ENCODE measurements around the gene INO80B. TPM values are rescaled to one million over a fixed set of nuclear protein-coding genes. Genes with fewer than 3 reads are reported as not detected.
A peak's percentile ranks its signal among the peaks of the same experiment; 100 is the strongest.

The INO80B gene
- 41.7 and 48.4 TPM in 2 replicates for polyA plus RNA-seq (2012; rRNA removed)
- 20.6 and 28.3 TPM in 2 replicates for polyA plus RNA-seq (2012; cell fraction: cytosol; rRNA removed)
- polyA plus RNA-seq (2012; cell fraction: nucleus; rRNA removed) = 259 and 308 TPM in 2 replicates

DNA sequence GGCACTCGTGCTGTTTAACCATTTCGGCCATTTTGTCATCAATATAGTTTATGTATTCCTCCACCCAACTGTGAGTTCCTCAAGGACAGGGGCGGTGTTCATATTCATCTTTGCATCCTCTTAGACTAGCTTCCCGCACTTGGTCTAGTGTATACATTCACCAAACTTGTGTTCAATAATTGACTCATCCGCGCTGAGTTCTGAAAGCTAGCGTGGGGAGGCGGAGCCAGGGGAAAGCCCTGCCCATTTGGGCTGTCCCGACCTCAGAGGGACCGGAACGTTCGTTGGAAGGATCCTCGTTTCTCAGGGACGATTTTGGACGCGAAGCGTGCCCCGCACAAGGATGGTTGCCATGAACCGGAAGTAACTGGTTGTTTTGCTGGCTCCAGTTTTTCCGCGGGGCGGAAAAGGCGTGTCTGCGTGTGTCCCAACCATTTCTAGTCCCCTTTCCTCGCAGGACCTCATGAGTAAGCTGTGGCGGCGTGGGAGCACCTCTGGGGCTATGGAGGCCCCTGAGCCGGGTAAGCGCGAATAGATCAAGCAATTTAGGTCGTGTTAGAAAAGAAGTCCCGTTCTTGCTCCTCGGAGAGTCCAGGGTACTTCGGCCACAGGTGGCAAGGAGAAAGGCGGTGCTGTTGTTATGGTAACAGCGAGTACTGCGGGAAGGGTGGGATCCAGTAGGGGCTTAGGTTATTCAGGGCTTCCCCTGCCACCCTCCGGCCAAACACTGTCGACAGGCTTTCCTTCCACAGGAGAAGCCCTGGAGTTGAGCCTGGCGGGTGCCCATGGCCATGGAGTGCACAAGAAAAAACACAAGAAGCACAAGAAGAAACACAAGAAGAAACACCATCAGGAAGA is at the start of gene INO80B:
Gene INO80B (plus strand): TSS at position 434 of the 858 bp plus-strand sequence. CDS start 30 bp downstream, at position 464.
- Histone ChIP-seq H3K27me3 (ENCODE audit: insufficient read depth) (no peaks in the 10 kb centered on the region), H2AFZ (ENCODE audit: low read depth) (peak within 1 kb of the TSS; percentile 82), H3K4me2 (peak within 1 kb of the TSS; percentile 95), H3F3A (replicated peaks; ENCODE audit: insufficient read depth) (peaks cover 7% of the 10 kb centered on the region), H3K36me3 (replicated peaks in 1 of 2; ENCODE audit: control insufficient read depth in 1 of 2, insufficient read depth in 2 of 2, low read length in 1 of 2) (peaks cover 0 to 6% of the 10 kb centered on the region in 2 experiments), H3K4me1 (ENCODE audit: control insufficient read depth in 1 of 2, insufficient read depth in 2 of 2, low read depth in 1 of 2, low read length in 1 of 2) (peaks cover 14 to 26% of the 10 kb centered on the region in 2 experiments; a peak in 3 of 4 replicates), H4K20me1 (ENCODE audit: insufficient read depth) (no peaks in the 10 kb centered on the region), H3K27ac (ENCODE audit: low read depth in 2 of 2, low read length in 1 of 2) (peak within 1 kb of the TSS; percentile 33 to 77; a peak in 3 of 4 replicates), H3K9ac (peak within 1 kb of the TSS; percentile 74), H3K79me2 (ENCODE audit: insufficient read depth) (peaks cover 29% of the 10 kb centered on the region), H3K4me3 (ENCODE audit: low read depth in 2 of 2, low read length in 1 of 2) (peak within 1 kb of the TSS; percentile 88), H3K9me2 (no peaks in the 10 kb centered on the region), H3K9me3 (no peaks in the 10 kb centered on the region)
- WGBS (ENCODE audit: low lambda C conversion rate) = 1% methylated on average over 19 of the region's 40 CpGs
- peak; percentile 81 for DNase-seq
- ChIA-PET POLR2A (interaction anchor here (0.5 to 2.8 kb wide), 8 partner anchors 15 to 99 kb away, joined by 3 to 17 read pairs (median 5); partner anchors contain the start of genes C2orf81, CCDC142, LOXL3 and MRPL53), CTCF (interaction anchor here (1.0 to 3.0 kb wide), 8 partner anchors 10 to 205 kb away, joined by 3 to 10 read pairs (median 6); partner anchors contain the start of genes MOGS and PCGF1)
- no peak for TF ChIP-seq FOXJ3 (CRISPR knock-in tag; IDR thresholded peaks at IDR 0.05)
- peak; percentile 99 for TF ChIP-seq GABPA (IDR thresholded peaks at IDR 0.05; ENCODE audit: low read depth)
- TF ChIP-seq FOSL2 (IDR thresholded peaks at IDR 0.05; ENCODE audit: borderline replicate concordance, low read depth) = no peak
- TF ChIP-seq RCOR1 (IDR thresholded peaks at IDR 0.05; ENCODE audit: low read length) = no peak; the same call in 1 of the 2 replicates
- TF ChIP-seq, protein P1, sequence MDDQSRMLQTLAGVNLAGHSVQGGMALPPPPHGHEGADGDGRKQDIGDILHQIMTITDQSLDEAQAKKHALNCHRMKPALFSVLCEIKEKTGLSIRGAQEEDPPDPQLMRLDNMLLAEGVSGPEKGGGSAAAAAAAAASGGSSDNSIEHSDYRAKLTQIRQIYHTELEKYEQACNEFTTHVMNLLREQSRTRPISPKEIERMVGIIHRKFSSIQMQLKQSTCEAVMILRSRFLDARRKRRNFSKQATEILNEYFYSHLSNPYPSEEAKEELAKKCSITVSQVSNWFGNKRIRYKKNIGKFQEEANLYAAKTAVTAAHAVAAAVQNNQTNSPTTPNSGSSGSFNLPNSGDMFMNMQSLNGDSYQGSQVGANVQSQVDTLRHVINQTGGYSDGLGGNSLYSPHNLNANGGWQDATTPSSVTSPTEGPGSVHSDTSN (IDR thresholded peaks at IDR 0.05) = peak; percentile 47; the same call in 1 of the 2 replicates
- peak; percentile 10; the same call in 1 of the 2 replicates for TF ChIP-seq NFIC (IDR thresholded peaks at IDR 0.05; ENCODE audit: borderline replicate concordance)
- TF ChIP-seq, protein P2, sequence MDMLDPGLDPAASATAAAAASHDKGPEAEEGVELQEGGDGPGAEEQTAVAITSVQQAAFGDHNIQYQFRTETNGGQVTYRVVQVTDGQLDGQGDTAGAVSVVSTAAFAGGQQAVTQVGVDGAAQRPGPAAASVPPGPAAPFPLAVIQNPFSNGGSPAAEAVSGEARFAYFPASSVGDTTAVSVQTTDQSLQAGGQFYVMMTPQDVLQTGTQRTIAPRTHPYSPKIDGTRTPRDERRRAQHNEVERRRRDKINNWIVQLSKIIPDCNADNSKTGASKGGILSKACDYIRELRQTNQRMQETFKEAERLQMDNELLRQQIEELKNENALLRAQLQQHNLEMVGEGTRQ (IDR thresholded peaks at IDR 0.05; ENCODE audit: borderline replicate concordance, low read depth, low read length) = 0 out of 2 replicates have a peak, but pooled peaks have one; percentile 10
- TF ChIP-seq JUND (IDR thresholded peaks at IDR 0.05) = peak; percentile 5; the same call in 1 of the 2 replicates
- TF ChIP-seq TAF1 (IDR thresholded peaks at IDR 0.05; ENCODE audit: borderline replicate concordance, low read depth, low read length) = peak; percentile 69; the same call in 1 of the 2 replicates
- TF ChIP-seq SIN3A (IDR thresholded peaks at IDR 0.05; ENCODE audit: borderline replicate concordance, low read depth, low read length) = peak; percentile 96; the same call in 1 of the 2 replicates
- no peak for TF ChIP-seq NRF1 (IDR thresholded peaks at IDR 0.05; ENCODE audit: low read depth, low read length)
- TF ChIP-seq SMC3 (IDR thresholded peaks at IDR 0.05; ENCODE audit: low read depth, low read length) = peak; percentile 29; the same call in 1 of the 2 replicates
- TF ChIP-seq RAD21 (IDR thresholded peaks at IDR 0.05; ENCODE audit: low read length) = no peak; the same call in 1 of the 2 replicates
- no peak for TF ChIP-seq FOXM1 (IDR thresholded peaks at IDR 0.05; ENCODE audit: low read depth)
- peak; percentile 99 for TF ChIP-seq MXI1 (IDR thresholded peaks at IDR 0.05; ENCODE audit: low read depth, low read length)
- peak; percentile 91 for TF ChIP-seq CHD2 (IDR thresholded peaks at IDR 0.05; ENCODE audit: low read length, partially characterized antibody)
- TF ChIP-seq, protein P3, sequence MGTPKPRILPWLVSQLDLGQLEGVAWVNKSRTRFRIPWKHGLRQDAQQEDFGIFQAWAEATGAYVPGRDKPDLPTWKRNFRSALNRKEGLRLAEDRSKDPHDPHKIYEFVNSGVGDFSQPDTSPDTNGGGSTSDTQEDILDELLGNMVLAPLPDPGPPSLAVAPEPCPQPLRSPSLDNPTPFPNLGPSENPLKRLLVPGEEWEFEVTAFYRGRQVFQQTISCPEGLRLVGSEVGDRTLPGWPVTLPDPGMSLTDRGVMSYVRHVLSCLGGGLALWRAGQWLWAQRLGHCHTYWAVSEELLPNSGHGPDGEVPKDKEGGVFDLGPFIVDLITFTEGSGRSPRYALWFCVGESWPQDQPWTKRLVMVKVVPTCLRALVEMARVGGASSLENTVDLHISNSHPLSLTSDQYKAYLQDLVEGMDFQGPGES (IDR thresholded peaks at IDR 0.05; ENCODE audit: low read depth, low read length) = no peak
- TF ChIP-seq, protein P4, sequence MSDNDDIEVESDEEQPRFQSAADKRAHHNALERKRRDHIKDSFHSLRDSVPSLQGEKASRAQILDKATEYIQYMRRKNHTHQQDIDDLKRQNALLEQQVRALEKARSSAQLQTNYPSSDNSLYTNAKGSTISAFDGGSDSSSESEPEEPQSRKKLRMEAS (IDR thresholded peaks at IDR 0.05; ENCODE audit: low read depth) = peak; percentile 86
- TF ChIP-seq, protein P5, sequence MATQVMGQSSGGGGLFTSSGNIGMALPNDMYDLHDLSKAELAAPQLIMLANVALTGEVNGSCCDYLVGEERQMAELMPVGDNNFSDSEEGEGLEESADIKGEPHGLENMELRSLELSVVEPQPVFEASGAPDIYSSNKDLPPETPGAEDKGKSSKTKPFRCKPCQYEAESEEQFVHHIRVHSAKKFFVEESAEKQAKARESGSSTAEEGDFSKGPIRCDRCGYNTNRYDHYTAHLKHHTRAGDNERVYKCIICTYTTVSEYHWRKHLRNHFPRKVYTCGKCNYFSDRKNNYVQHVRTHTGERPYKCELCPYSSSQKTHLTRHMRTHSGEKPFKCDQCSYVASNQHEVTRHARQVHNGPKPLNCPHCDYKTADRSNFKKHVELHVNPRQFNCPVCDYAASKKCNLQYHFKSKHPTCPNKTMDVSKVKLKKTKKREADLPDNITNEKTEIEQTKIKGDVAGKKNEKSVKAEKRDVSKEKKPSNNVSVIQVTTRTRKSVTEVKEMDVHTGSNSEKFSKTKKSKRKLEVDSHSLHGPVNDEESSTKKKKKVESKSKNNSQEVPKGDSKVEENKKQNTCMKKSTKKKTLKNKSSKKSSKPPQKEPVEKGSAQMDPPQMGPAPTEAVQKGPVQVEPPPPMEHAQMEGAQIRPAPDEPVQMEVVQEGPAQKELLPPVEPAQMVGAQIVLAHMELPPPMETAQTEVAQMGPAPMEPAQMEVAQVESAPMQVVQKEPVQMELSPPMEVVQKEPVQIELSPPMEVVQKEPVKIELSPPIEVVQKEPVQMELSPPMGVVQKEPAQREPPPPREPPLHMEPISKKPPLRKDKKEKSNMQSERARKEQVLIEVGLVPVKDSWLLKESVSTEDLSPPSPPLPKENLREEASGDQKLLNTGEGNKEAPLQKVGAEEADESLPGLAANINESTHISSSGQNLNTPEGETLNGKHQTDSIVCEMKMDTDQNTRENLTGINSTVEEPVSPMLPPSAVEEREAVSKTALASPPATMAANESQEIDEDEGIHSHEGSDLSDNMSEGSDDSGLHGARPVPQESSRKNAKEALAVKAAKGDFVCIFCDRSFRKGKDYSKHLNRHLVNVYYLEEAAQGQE (IDR thresholded peaks at IDR 0.05; ENCODE audit: low read depth, low read length) = no peak
- TF ChIP-seq, protein P6, sequence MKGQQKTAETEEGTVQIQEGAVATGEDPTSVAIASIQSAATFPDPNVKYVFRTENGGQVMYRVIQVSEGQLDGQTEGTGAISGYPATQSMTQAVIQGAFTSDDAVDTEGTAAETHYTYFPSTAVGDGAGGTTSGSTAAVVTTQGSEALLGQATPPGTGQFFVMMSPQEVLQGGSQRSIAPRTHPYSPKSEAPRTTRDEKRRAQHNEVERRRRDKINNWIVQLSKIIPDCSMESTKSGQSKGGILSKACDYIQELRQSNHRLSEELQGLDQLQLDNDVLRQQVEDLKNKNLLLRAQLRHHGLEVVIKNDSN (IDR thresholded peaks at IDR 0.05; ENCODE audit: borderline replicate concordance, low read depth) = peak; percentile 36; the same call in 1 of the 2 replicates
- TF ChIP-seq RFX5 (IDR thresholded peaks at IDR 0.05; ENCODE audit: low read length) = 0 out of 2 replicates have a peak, but pooled peaks have one; percentile 26
- TF ChIP-seq POLR2AphosphoS5 (IDR thresholded peaks at IDR 0.05; ENCODE audit: low read depth, low read length) = peak; percentile 71
- TF ChIP-seq GATA2 (CRISPR knock-in tag; IDR thresholded peaks at IDR 0.05) = no peak
- TF ChIP-seq RXRA (IDR thresholded peaks at IDR 0.05; ENCODE audit: borderline replicate concordance, low read depth) = no peak
